Fibroblast of skin of left quadriceps (primary cell): ENCODE data around the gene TTLL3.
"Not testable (repeated sequence)": the region's sequence is repeated elsewhere in the genome, so short reads cannot be mapped to it uniquely, and the experiment has no call there.

ENCODE experiments used
- DNase-seq, 2 experiments: peaks; one replicate each; pipeline ENCODE4 v3.0.0-alpha.2; 2013; ENCODE audit warnings: low read depth in 2 of 2

TTLL3 gene, protein sequence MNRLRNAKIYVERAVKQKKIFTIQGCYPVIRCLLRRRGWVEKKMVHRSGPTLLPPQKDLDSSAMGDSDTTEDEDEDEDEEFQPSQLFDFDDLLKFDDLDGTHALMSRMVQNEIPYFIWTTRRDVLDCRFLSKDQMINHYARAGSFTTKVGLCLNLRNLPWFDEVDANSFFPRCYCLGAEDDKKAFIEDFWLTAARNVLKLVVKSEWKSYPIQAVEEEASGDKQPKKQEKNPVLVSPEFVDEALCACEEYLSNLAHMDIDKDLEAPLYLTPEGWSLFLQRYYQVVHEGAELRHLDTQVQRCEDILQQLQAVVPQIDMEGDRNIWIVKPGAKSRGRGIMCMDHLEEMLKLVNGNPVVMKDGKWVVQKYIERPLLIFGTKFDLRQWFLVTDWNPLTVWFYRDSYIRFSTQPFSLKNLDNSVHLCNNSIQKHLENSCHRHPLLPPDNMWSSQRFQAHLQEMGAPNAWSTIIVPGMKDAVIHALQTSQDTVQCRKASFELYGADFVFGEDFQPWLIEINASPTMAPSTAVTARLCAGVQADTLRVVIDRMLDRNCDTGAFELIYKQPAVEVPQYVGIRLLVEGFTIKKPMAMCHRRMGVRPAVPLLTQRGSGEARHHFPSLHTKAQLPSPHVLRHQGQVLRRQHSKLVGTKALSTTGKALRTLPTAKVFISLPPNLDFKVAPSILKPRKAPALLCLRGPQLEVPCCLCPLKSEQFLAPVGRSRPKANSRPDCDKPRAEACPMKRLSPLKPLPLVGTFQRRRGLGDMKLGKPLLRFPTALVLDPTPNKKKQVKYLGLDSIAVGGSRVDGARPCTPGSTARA

DNA sequence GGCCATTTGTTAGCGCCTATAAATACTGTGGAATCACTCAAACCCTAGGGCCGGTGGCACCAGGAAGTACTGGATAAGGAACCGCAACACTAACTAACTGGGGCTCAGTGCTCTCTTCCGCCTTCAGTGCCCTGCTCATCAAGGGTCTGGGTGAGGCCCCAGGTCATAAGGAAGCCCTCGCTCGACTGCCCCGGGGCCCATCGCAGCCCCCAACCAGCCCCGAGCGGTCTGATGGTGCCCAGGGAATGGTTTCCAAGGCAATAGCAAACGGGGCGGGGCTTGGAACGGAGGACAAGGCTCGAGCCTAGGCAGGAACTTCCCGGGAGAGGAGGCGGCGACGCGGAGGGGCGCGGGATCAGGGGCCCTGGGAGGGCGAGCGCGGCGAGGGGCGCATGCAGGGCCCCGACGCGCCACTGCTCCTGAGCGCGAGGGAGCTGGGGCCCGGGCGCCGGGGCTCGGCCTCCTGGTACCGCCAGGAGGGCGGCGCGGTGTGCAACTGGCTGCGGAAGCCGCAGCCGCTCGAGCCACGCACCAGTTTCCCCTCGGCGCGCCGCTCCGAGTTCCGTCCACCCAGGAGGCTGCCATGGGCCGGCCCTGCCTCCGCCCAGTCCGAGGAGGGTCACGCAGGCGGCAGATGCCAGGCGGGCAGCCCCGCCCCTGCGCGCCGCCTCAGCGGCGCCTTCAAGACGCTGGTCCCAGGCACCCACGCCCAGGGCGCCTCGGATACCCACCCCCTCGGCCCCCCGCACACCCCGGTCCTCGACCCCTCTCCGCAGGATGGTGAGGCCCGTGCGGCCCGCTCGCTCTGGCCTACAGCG, at the start of gene TTLL3:
Gene TTLL3 (plus strand): TSS at position 648 of the 818 bp plus-strand sequence. CDS start 400 bp downstream, outside the sequence.
- DNase-seq, result no peak

GRCh38 chr3:9760779-9761505, 49.1 kb upstream of the TTLL3 start:
- no peak for DNase-seq

DNA sequence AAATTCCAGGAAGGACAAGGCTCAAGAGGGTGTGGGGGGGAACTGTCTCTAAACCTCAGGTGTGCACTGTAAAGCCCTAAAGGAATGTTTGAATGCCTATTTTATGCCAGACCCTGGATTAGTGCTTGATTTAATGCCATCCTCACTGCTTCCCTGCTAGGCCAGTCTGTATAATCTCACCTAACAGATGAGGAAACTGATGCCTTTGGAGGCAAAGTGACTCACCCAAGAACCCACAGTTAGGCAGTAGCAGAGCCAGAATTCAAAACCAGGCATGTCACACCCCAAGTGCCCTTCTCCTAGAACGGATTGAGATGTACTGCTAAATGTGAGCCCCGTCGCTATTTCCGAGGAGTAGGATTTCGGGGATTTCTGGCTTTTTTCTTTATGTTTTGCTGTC, 48.1 kb upstream of the TTLL3 start:
- no peak for DNase-seq

DNA sequence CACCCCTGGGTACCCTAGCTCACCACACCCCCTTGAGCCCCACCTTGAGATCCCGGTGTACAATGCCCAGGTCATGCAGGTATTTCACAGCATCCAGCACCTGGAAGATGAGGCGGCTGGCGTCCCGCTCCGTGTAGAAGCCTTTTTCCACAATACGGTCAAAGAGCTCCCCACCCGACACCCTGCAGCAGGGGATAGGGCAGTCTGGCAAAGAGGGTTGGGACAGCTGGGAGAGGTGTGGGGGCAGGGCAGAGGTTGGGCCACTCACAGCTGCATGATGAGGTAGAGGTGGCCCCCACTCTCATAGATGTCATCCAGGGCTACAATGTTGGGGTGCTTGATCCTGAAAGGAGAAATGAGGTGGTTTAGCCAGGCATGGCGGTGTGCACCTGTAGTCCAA, 47.2 kb upstream of the TTLL3 start:
- DNase-seq, result no peak

- DNase-seq, result no peak
These were observed 44.2 kb upstream of the TTLL3 start for GRCh38 chr3:9765865-9766264.

DNA sequence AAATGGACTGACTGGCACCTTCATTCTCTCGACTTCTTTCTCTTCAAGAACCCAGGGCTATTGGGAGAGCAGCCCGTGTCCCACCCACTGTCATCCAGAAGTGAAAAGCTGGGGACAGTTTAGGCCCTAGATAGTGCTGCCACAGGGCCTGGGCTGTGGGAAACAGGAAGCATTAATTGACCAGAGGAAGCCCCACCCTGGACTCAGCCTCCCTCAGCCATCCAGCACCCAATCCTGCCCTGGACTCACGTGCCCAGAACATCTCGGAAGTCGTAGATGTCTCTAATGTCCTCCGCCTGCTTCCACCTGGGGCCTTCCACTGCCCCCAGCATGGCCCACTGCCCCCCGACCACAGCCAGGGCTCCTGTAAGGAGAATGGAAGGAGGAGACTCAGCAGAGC, 42.6 kb upstream of the TTLL3 start:
- no peak for DNase-seq

GRCh38 chr3:9768141-9768775, 41.8 kb upstream of the TTLL3 start:
- no peak for DNase-seq

DNA sequence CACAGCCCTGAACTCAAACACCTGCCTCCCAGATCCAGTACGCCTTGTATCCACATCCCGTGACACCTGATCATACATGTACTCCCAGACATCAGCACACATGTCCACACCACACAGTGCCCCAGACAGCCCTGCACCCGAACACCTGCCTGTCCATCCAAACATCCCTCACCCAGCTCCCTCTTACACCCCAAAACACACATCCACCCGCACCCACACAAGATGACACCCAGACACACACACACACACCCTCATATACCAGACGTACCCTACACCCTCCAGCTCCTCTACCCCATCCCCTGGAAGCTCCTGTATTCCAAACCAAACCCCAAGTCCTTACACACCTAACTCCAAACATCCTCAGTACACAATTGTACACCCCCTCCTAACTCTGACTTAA, 41.0 kb upstream of the TTLL3 start:
- DNase-seq, result no peak

DNA sequence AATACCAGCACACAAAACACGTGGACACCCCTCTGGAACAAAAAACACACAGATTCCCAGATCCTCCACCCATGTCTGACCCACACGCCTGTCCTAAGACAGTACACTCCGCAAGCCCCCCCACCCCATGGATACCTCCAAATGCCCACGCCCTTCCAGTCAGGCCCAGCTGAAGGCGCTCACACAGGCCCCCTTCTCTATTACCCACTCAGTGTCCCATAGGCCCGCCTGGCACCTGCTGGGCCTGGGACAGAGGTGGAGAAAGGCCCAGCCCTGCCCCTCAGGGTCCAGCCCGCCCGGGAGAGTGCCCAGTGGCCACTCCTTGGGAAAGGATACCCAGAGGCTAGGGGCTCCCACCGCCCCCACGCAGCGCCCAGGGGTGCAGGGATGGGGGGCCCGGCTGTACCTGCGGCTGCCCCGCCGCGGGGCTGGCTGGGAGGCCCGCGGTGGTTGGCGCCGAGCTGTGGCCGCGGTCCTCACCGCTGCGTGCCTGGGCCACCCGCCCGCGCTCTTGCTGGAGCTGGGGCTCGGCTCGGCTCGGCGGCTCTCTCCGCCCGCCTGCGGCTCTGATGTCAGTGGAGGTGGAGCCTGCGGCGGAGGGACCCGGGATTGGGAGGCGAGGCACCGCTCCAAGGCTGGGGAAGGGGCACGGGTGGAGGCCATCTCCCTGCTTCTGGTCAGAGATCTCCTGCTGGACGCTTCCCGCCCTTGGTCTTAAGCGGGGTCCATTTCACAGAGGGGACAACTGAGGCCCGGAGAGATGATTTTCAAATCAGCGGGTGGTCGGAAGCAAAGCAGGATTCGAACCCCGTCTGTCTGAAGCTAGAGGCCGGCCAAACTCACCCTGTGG, 40.4 kb upstream of the TTLL3 start, which contains the start of gene CAMK1:
Gene CAMK1 (minus strand): TSS at position 522 of the 850 bp plus-strand sequence. CDS start 2,198 bp downstream, outside the sequence.
- DNase-seq, result peak; percentile 28 to 33

GRCh38 chr3:9770276-9770812, 39.7 kb upstream of the TTLL3 start:
- no peak for DNase-seq

DNA sequence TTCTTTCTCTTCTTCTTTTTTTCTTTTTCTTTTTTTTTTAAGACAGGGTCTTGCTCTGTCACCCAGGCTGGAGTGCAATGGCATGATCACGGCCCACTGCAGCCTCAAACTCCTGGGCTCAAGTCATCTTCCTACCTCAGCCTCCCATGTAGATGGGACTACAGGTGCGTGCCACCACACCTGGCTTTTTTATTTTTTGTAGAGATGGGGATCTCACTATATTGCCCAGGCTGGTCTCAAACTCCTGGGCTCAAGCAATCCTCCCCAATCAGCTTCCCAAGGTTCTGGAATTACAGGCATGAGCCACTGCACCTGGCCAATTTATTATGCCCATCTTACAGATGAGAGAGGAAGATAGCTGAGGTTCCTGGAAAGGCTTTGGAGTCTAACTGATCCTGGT, 39.1 kb upstream of the TTLL3 start:
- not testable (repeated sequence) for DNase-seq

DNA sequence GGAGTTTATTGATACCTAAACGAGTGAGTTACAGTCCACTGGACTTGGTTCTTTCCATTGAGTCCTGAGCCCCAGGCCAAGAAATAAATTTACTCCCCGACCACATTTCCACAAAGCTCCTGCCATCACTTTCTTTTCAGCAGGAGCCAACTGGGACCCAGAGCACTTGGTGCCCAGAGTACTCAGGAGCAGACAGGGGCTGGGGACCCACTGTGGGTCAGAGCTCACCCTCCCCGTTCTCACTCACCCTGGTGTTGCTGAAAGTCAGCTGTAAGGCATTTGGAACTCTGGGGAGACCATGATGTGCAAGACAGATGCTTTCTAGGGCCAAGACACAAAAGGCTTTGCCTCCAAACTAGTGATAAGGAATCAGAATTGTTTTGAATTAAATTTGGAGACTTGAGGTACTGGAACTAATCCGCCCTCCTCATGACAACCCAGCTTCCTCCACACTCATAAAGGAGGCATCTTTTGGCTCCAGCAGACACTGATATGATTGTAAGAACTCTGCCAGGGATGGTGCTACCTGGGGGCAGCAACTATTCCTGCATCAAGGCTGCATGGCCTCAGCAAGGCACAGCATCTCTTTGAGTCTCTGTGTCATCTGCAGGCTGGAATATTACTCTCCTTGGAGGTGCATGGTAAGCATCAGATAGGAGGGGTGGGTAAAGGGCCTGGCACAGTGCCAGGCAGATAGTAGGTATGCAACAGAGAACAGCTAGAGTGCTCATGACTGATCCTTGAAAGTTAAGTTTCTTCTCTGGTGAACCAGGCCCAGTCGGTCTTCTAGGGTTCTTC, 33.0 kb upstream of the TTLL3 start:
- DNase-seq, result no peak

DNA sequence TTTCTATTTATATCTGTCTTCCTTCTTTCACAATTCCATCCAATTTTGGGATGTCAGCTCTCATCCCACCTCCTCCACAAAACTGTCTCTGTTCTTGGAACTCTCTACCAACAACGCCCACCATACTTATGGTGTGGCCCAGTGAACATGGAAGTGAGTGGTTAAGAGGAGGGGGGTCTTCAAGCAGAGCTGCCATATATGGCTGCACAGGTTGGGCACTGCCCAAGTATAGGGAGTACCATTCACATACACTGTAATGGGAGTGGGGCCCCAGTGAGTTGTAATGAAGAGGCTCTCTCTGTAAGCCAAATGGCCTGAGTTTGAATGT, 32.4 kb upstream of the TTLL3 start:
- DNase-seq, result no peak

GRCh38 chr3:9778143-9779074, 31.7 kb upstream of the TTLL3 start:
- DNase-seq, result no peak

- no peak for DNase-seq
These were observed 30.9 kb upstream of the TTLL3 start for GRCh38 chr3:9779075-9779593.

- no peak for DNase-seq
These were observed 30.2 kb upstream of the TTLL3 start for GRCh38 chr3:9779721-9780457.

DNA sequence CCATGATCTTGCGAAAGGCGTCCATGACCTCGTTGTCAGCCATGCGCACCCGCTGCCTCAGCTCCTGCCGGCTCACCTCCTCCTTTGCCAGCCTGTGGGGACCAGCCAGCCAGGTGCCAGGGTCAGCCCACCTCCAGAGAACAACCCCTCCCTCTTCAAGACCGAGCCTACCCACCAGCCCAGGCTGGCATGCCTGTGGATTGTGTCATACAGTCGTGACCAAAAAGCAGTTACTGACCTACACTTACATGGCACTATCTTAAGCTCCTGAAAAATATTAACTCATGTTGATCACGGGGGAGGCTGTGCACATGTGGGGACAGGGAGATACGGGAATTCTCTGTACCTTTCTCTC, 29.6 kb upstream of the TTLL3 start:
- no peak for DNase-seq
